Neural cell (in vitro differentiated cells): Measurements from ENCODE around the gene C16orf74.

Source experiments
- CTCF ChIP-seq: fragments of 450-650 bp; IDR thresholded peaks from 2 replicates; pipeline ENCODE4 v1.5.1; 2014; ENCODE audit warnings: antibody characterized with exemption, mild to moderate bottlenecking, moderate library complexity; ENCODE audit not compliant: poor library complexity, severe bottlenecking
- EZH2 ChIP-seq: fragments of 200-600, 300-800 bp; shearing (Covaris generic), sonication (generic); IDR thresholded peaks from 2 replicates; pipeline ENCODE4 v1.6.1; 2014; ENCODE audit warnings: antibody characterized with exemption, low read length, borderline replicate concordance, mild to moderate bottlenecking; ENCODE audit not compliant: insufficient read depth, poor library complexity, severe bottlenecking
- POLR2AphosphoS5 ChIP-seq: IDR thresholded peaks from 2 replicates; pipeline ENCODE4 v1.6.1; 2012
- TAF1 ChIP-seq: IDR thresholded peaks from 2 replicates; pipeline ENCODE4 v1.6.1; 2012; ENCODE audit warnings: low read depth

GRCh38 chr16:85722128-85722893 lies 28.6 kb downstream of the C16orf74 start:
- TF ChIP-seq CTCF (no peak), TAF1 (no peak), POLR2AphosphoS5 (no peak), EZH2 (no peak)
